Loucy (cell line): Measurements from ENCODE around the gene PPIL6.
A peak's percentile ranks its signal among the peaks of the same experiment; 100 is the strongest.

Source experiments
- H2AFZ ChIP-seq: fragments of 200-600 bp; sonication (generic); 2 replicates; pipeline ENCODE4 v1.6.0; 2016; ENCODE audit warnings: antibody characterized with exemption, mild to moderate bottlenecking, low read length, moderate library complexity
- H3F3A ChIP-seq: fragments of 200-600 bp; 2 replicates; pipeline ENCODE4 v1.6.0; 2016; ENCODE audit warnings: antibody characterized with exemption, low read depth, mild to moderate bottlenecking
- H3K27me3 ChIP-seq: fragments of 200-600 bp; sonication (generic); 2 replicates; pipeline ENCODE4 v1.6.1; 2014; ENCODE audit warnings: low read length, mild to moderate bottlenecking; ENCODE audit not compliant: insufficient read depth, poor library complexity, severe bottlenecking
- H3K36me3 ChIP-seq: fragments of 200-600 bp; sonication (generic); 2 replicates; pipeline ENCODE4 v1.6.1; 2016; ENCODE audit warnings: low read length; ENCODE audit not compliant: insufficient read depth
- H3K4me1 ChIP-seq: fragments of 200-600 bp; sonication (generic); 2 replicates; pipeline ENCODE4 v1.5.1; 2014; ENCODE audit warnings: low read length, mild to moderate bottlenecking; ENCODE audit not compliant: insufficient read depth, poor library complexity, severe bottlenecking
- H3K4me2 ChIP-seq: fragments of 200-600 bp; sonication (generic); 2 replicates; pipeline ENCODE4 v1.6.0; 2014; ENCODE audit warnings: antibody characterized with exemption, low read length, low read depth, mild to moderate bottlenecking; ENCODE audit not compliant: poor library complexity, severe bottlenecking
- H3K4me3 ChIP-seq: fragments of 200-600 bp; sonication (generic); 2 replicates; pipeline ENCODE4 v1.5.1; 2014; ENCODE audit warnings: low read length, mild to moderate bottlenecking, mixed read lengths; ENCODE audit not compliant: poor library complexity, severe bottlenecking
- H3K79me2 ChIP-seq: fragments of 200-600 bp; sonication (generic); 2 replicates; pipeline ENCODE4 v1.6.1; 2014; ENCODE audit warnings: low read length; ENCODE audit not compliant: insufficient read depth
- H3K9ac ChIP-seq: fragments of 200-600 bp; sonication (generic); 2 replicates; pipeline ENCODE4 v1.6.0; 2014; ENCODE audit warnings: mild to moderate bottlenecking, low read depth, low read length, moderate library complexity; ENCODE audit not compliant: poor library complexity, severe bottlenecking
- H3K9me2 ChIP-seq: fragments of 200-600 bp; sonication (generic); replicated peaks from 2 replicates; pipeline ENCODE4 v1.6.1; 2016; ENCODE audit warnings: low read depth, low read length, mixed read lengths
- H3K9me3 ChIP-seq: fragments of 200-600 bp; sonication (generic); 2 replicates; pipeline ENCODE4 v1.6.1; 2014; ENCODE audit warnings: mild to moderate bottlenecking, antibody characterized with exemption, low read length, low read depth; ENCODE audit not compliant: insufficient read depth
- H4K20me1 ChIP-seq: fragments of 200-600 bp; sonication (generic); 2 replicates; pipeline ENCODE4 v1.6.0; 2014; ENCODE audit warnings: antibody characterized with exemption, low read length, mild to moderate bottlenecking; ENCODE audit not compliant: insufficient read depth, poor library complexity, severe bottlenecking
- EZH2phosphoT487 ChIP-seq: fragments of 200-600 bp; IDR thresholded peaks from 2 replicates; pipeline ENCODE4 v1.6.1; 2018; ENCODE audit warnings: antibody characterized with exemption, mild to moderate bottlenecking, moderate library complexity, borderline replicate concordance
- TF ChIP-seq, protein P1 (sequence below): fragments of 200-600 bp; sonication (generic); conservative IDR thresholded peaks from 2 replicates; pipeline ENCODE4 v1.5.1; 2014; ENCODE audit warnings: mild to moderate bottlenecking, antibody characterized with exemption, low read length

Gene PPIL6

GRCh38 chr6:109458774-109459531, 18.5 kb upstream of the PPIL6 start:
- no peaks in the 10 kb centered on the region for H3K9me3 ChIP-seq
- H3K4me1 ChIP-seq, result peaks cover 32% of the 10 kb centered on the region
- H3K9ac ChIP-seq, result no peak overlapping the region
- H3K36me3 ChIP-seq, result peaks cover 16% of the 10 kb centered on the region
- H2AFZ ChIP-seq, result no peak overlapping the region
- H4K20me1 ChIP-seq, result peaks cover 6% of the 10 kb centered on the region
- H3K79me2 ChIP-seq, result peaks cover 14% of the 10 kb centered on the region
- no peaks in the 10 kb centered on the region for H3K27me3 ChIP-seq
- no peak overlapping the region for H3K4me3 ChIP-seq
- TF ChIP-seq, protein P1, sequence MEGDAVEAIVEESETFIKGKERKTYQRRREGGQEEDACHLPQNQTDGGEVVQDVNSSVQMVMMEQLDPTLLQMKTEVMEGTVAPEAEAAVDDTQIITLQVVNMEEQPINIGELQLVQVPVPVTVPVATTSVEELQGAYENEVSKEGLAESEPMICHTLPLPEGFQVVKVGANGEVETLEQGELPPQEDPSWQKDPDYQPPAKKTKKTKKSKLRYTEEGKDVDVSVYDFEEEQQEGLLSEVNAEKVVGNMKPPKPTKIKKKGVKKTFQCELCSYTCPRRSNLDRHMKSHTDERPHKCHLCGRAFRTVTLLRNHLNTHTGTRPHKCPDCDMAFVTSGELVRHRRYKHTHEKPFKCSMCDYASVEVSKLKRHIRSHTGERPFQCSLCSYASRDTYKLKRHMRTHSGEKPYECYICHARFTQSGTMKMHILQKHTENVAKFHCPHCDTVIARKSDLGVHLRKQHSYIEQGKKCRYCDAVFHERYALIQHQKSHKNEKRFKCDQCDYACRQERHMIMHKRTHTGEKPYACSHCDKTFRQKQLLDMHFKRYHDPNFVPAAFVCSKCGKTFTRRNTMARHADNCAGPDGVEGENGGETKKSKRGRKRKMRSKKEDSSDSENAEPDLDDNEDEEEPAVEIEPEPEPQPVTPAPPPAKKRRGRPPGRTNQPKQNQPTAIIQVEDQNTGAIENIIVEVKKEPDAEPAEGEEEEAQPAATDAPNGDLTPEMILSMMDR, result no peak
- TF ChIP-seq EZH2phosphoT487, result no peak
- peaks cover 12% of the 10 kb centered on the region; the same call in 1 of the 2 replicates for H3F3A ChIP-seq
- H3K4me2 ChIP-seq, result no peak overlapping the region
- H3K9me2 ChIP-seq, result no peaks in the 10 kb centered on the region

DNA sequence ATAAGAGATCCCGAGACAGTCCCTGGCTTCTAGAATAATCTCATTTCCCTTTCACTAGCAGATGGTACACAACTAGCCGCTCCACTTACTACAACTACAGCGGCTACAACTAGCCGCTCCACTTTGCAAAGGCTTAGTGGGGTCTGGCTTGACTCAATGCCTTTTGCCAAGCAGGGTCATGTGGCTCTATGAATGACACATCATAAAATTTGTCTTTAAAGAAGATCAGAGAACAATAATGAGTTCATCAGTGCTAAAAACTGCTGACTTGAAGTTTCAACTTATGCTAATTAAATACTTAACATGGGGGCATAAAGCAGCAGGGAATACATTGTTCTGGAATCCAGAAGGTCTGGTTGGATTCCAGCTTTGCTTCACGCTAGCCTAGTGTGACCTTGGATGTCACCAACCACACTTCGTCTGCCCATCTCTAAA, 17.2 kb upstream of the PPIL6 start:
- no peak overlapping the region for H3K9ac ChIP-seq
- no peaks in the 10 kb centered on the region for H3K9me3 ChIP-seq
- H3K4me1 ChIP-seq, result peaks cover 45% of the 10 kb centered on the region
- H3K36me3 ChIP-seq, result peaks cover 15% of the 10 kb centered on the region
- peak overlapping the region; percentile 88 for H3K4me2 ChIP-seq
- no peak overlapping the region for H2AFZ ChIP-seq
- peaks cover 6% of the 10 kb centered on the region for H4K20me1 ChIP-seq
- peaks cover 12% of the 10 kb centered on the region; the same call in 1 of the 2 replicates for H3F3A ChIP-seq
- no peaks in the 10 kb centered on the region for H3K27me3 ChIP-seq
- peaks cover 27% of the 10 kb centered on the region for H3K79me2 ChIP-seq
- no peaks in the 10 kb centered on the region for H3K9me2 ChIP-seq
- no peak overlapping the region for H3K4me3 ChIP-seq
- TF ChIP-seq, protein P1, result no peak
- TF ChIP-seq EZH2phosphoT487, result no peak

DNA sequence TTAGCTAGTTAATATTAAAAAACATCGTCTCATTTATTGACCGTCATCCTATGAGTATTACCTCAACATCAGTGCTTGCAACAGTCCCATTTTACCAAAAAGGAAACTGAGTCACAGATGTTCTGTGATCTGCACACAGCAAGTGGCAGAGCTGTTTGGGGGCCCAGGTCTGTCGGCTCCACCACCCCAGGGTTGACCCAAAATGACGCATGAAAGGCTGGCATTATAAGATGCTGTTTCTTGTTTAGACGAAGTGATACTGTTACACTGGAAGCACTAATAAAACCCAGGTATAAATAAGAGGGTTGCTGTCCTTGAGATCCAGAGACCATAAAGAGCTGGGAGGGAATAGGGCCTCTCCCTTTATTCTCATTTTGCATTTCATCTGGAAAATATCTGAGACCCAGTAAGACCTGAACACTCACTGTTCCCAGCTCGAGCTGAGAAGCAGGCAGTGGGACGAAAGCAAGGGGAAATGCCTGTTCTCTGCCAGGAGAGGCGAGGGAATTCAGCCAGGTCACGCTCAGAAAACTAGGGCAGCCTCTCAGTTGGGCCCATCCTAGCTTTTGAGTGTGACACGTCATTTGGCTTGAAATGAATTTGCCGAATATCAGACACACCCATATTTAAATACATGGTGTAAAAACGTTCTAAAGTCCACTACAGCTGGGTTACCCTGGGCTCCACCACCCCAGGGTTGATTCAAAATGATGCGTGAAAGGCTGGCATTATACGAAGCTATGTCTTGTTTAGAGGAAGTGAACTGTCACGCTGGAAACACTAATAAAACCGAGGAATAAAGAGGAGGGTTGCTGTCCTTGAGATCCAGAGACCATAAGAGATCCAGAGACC, 16.5 kb upstream of the PPIL6 start:
- peaks cover 12% of the 10 kb centered on the region; the same call in 1 of the 2 replicates for H3F3A ChIP-seq
- H3K36me3 ChIP-seq, result peaks cover 15% of the 10 kb centered on the region; the same call in 1 of the 2 replicates
- H3K9me3 ChIP-seq, result no peaks in the 10 kb centered on the region
- H3K4me3 ChIP-seq, result peak overlapping the region; percentile 89
- no peak for TF ChIP-seq EZH2phosphoT487
- TF ChIP-seq, protein P1, result no peak
- H2AFZ ChIP-seq, result no peak overlapping the region
- H3K4me2 ChIP-seq, result peak overlapping the region; percentile 88
- peaks cover 6% of the 10 kb centered on the region for H4K20me1 ChIP-seq
- H3K9me2 ChIP-seq, result no peaks in the 10 kb centered on the region
- H3K4me1 ChIP-seq, result peaks cover 52% of the 10 kb centered on the region
- peak overlapping the region; percentile 97 for H3K9ac ChIP-seq
- peaks cover 34% of the 10 kb centered on the region for H3K79me2 ChIP-seq
- H3K27me3 ChIP-seq, result no peaks in the 10 kb centered on the region
